SK-N-SH (cell line): ENCODE results near the gene NOTCH2NLA.
"Not testable (repeated sequence)": the region's sequence is repeated elsewhere in the genome, so short reads cannot be mapped to it uniquely, and the experiment has no call there.

Experiments used
- EP300 ChIP-seq, 2 experiments: IDR thresholded peaks; 2 replicates each; pipeline versions ENCODE4 v1.4.0 to v1.6.1; 2012; ENCODE audit warnings: borderline replicate concordance in 1 of 2, low read depth in 1 of 2, low read length in 1 of 2
- JUND ChIP-seq: IDR thresholded peaks from 2 replicates; pipeline ENCODE4 v1.4.0; 2012
- POLR2AphosphoS5 ChIP-seq: IDR thresholded peaks from 2 replicates; pipeline ENCODE4 v1.6.1; 2012; ENCODE audit warnings: low read depth, low read length
- RAD21 ChIP-seq: IDR thresholded peaks from 2 replicates; pipeline ENCODE4 v1.6.1; 2012; ENCODE audit warnings: mild to moderate bottlenecking, low read length
- RXRA ChIP-seq: IDR thresholded peaks from 2 replicates; pipeline ENCODE4 v1.4.0; 2012; ENCODE audit warnings: low read depth, mild to moderate bottlenecking, borderline replicate concordance
- USF1 ChIP-seq: IDR thresholded peaks from 2 replicates; pipeline ENCODE4 v1.4.0; 2012; ENCODE audit warnings: low read depth, borderline replicate concordance
- YY1 ChIP-seq: IDR thresholded peaks from 2 replicates; pipeline ENCODE4 v1.4.0; 2012; ENCODE audit warnings: low read depth, mild to moderate bottlenecking
- TF ChIP-seq, protein P1 (sequence below): fragments of 200-600 bp; sonication (generic); IDR thresholded peaks from 2 replicates; pipeline ENCODE4 v1.6.1; 2017; ENCODE audit warnings: antibody characterized with exemption, mild to moderate bottlenecking, moderate library complexity
- TF ChIP-seq, protein P2 (sequence below): IDR thresholded peaks from 2 replicates; pipeline ENCODE4 v1.4.0; 2012; ENCODE audit warnings: low read depth
- TF ChIP-seq, protein P3 (sequence below): IDR thresholded peaks from 2 replicates; pipeline ENCODE4; 2012

GRCh38 chr1:146228144-146228682 is 608 bp downstream of the NOTCH2NLA start:
- TF ChIP-seq, protein P1, sequence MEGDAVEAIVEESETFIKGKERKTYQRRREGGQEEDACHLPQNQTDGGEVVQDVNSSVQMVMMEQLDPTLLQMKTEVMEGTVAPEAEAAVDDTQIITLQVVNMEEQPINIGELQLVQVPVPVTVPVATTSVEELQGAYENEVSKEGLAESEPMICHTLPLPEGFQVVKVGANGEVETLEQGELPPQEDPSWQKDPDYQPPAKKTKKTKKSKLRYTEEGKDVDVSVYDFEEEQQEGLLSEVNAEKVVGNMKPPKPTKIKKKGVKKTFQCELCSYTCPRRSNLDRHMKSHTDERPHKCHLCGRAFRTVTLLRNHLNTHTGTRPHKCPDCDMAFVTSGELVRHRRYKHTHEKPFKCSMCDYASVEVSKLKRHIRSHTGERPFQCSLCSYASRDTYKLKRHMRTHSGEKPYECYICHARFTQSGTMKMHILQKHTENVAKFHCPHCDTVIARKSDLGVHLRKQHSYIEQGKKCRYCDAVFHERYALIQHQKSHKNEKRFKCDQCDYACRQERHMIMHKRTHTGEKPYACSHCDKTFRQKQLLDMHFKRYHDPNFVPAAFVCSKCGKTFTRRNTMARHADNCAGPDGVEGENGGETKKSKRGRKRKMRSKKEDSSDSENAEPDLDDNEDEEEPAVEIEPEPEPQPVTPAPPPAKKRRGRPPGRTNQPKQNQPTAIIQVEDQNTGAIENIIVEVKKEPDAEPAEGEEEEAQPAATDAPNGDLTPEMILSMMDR: not testable (repeated sequence)
- TF ChIP-seq EP300 (IDR thresholded peaks at IDR 0.05; ENCODE audit: borderline replicate concordance in 1 of 2, low read depth in 1 of 2, low read length in 1 of 2); RXRA; USF1; JUND; RAD21; POLR2AphosphoS5; YY1: not testable (repeated sequence)
- TF ChIP-seq, protein P2, sequence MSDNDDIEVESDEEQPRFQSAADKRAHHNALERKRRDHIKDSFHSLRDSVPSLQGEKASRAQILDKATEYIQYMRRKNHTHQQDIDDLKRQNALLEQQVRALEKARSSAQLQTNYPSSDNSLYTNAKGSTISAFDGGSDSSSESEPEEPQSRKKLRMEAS: not testable (repeated sequence)
- TF ChIP-seq, protein P3, sequence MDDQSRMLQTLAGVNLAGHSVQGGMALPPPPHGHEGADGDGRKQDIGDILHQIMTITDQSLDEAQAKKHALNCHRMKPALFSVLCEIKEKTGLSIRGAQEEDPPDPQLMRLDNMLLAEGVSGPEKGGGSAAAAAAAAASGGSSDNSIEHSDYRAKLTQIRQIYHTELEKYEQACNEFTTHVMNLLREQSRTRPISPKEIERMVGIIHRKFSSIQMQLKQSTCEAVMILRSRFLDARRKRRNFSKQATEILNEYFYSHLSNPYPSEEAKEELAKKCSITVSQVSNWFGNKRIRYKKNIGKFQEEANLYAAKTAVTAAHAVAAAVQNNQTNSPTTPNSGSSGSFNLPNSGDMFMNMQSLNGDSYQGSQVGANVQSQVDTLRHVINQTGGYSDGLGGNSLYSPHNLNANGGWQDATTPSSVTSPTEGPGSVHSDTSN: not testable (repeated sequence)
